Neural cell (in vitro differentiated cells): ENCODE results near the gene ACTG1. TPM values are rescaled to one million over a fixed set of nuclear protein-coding genes. Genes with fewer than 3 reads are reported as not detected.

Experiments
- H2AFZ ChIP-seq: fragments of 200-600, 300-800 bp; sonication (generic), shearing (Covaris generic); 2 replicates; pipeline ENCODE4 v1.6.0; 2014; ENCODE audit warnings: low read depth, mild to moderate bottlenecking, antibody characterized with exemption, low read length, moderate library complexity
- H3F3A ChIP-seq: fragments of 200-600 bp; shearing (Covaris generic); 2 replicates; pipeline ENCODE4 v1.6.1; 2016; ENCODE audit warnings: mild to moderate bottlenecking, moderate library complexity, mixed read lengths, antibody characterized with exemption, low read length; ENCODE audit not compliant: insufficient read depth, poor library complexity, severe bottlenecking
- H3K27ac ChIP-seq: fragments of 200-600, 300-800 bp; sonication (generic), shearing (Covaris generic); 2 replicates; pipeline ENCODE4 v1.5.1; 2014; ENCODE audit warnings: mild to moderate bottlenecking, low read length, moderate library complexity
- H3K27me3 ChIP-seq: fragments of 300-800, 200-600 bp; sonication (generic), shearing (Covaris generic); 2 replicates; pipeline ENCODE4 v1.6.0; 2014; ENCODE audit warnings: mild to moderate bottlenecking, low read depth, low read length, moderate library complexity; ENCODE audit not compliant: insufficient read depth
- H3K36me3 ChIP-seq: fragments of 300-800, 200-600 bp; sonication (generic), shearing (Covaris generic); 2 replicates; pipeline ENCODE4 v1.5.1; 2014; ENCODE audit warnings: mild to moderate bottlenecking, antibody characterized with exemption, low read length, moderate library complexity; ENCODE audit not compliant: insufficient read depth
- H3K4me2 ChIP-seq: fragments of 300-800, 200-600 bp; sonication (generic), shearing (Covaris generic); 2 replicates; pipeline ENCODE4 v1.6.0; 2014; ENCODE audit warnings: mild to moderate bottlenecking, low read length
- H3K4me3 ChIP-seq: fragments of 300-800, 200-600 bp; sonication (generic), shearing (Covaris generic); 2 replicates; pipeline ENCODE4 v1.5.1; 2014; ENCODE audit warnings: mild to moderate bottlenecking, low read length, moderate library complexity
- H3K79me2 ChIP-seq: fragments of 200-600 bp; shearing (Covaris generic); replicated peaks from 2 replicates; pipeline ENCODE4 v1.6.0; 2014; ENCODE audit warnings: mild to moderate bottlenecking, low read length, moderate library complexity; ENCODE audit not compliant: insufficient read depth
- H3K9ac ChIP-seq: fragments of 300-800, 200-600 bp; sonication (generic), shearing (Covaris generic); 2 replicates; pipeline ENCODE4 v1.6.1; 2016; ENCODE audit warnings: mild to moderate bottlenecking, low read length, mixed read lengths
- H3K9me2 ChIP-seq: fragments of 200-600 bp; shearing (Covaris generic); 2 replicates; pipeline ENCODE4 v1.6.1; 2016; ENCODE audit warnings: mild to moderate bottlenecking, low read length, mixed read lengths; ENCODE audit not compliant: insufficient read depth
- H3K9me3 ChIP-seq: fragments of 200-600, 300-800 bp; sonication (generic), shearing (Covaris generic); 2 replicates; pipeline ENCODE4 v1.6.1; 2016; ENCODE audit warnings: mild to moderate bottlenecking, mixed run types, low read length, moderate library complexity, mixed read lengths
- H4K20me1 ChIP-seq: fragments of 200-600 bp; shearing (Covaris generic); 2 replicates; pipeline ENCODE4 v1.6.1; 2016; ENCODE audit warnings: mild to moderate bottlenecking, mixed run types; ENCODE audit not compliant: insufficient read depth
- EP300 ChIP-seq: fragments of 450-650 bp; conservative IDR thresholded peaks from 2 replicates; pipeline ENCODE4 v1.6.1; 2014; ENCODE audit warnings: antibody characterized with exemption, mild to moderate bottlenecking, moderate library complexity; ENCODE audit not compliant: poor library complexity, severe bottlenecking
- EZH2 ChIP-seq: fragments of 200-600, 300-800 bp; shearing (Covaris generic), sonication (generic); IDR thresholded peaks from 2 replicates; pipeline ENCODE4 v1.6.1; 2014; ENCODE audit warnings: antibody characterized with exemption, low read length, borderline replicate concordance, mild to moderate bottlenecking; ENCODE audit not compliant: insufficient read depth, poor library complexity, severe bottlenecking
- MXI1 ChIP-seq: fragments of 450-650 bp; conservative IDR thresholded peaks from 2 replicates; pipeline ENCODE4 v1.6.1; 2014; ENCODE audit warnings: antibody characterized with exemption, mild to moderate bottlenecking; ENCODE audit not compliant: poor library complexity, severe bottlenecking
- POLR2AphosphoS5 ChIP-seq: IDR thresholded peaks from 2 replicates; pipeline ENCODE4 v1.6.1; 2012
- RAD21 ChIP-seq: fragments of 450-650 bp; conservative IDR thresholded peaks from 2 replicates; pipeline ENCODE4 v1.6.1; 2014; ENCODE audit warnings: antibody characterized with exemption, mild to moderate bottlenecking, moderate library complexity
- SMC3 ChIP-seq: fragments of 450-650 bp; conservative IDR thresholded peaks from 2 replicates; pipeline ENCODE4 v1.6.1; 2014; ENCODE audit warnings: antibody characterized with exemption, mild to moderate bottlenecking, moderate library complexity; ENCODE audit not compliant: poor library complexity
- TAF1 ChIP-seq: IDR thresholded peaks from 2 replicates; pipeline ENCODE4 v1.6.1; 2012; ENCODE audit warnings: low read depth
- polyA plus RNA-seq: library from polyadenylated mRNA; depleted of rRNA; stranded (reverse); fragments of >200 nt; gene quantifications from 2 replicates; pipeline ENCODE4 v1.2.3, GENCODE V29; 2014
- TF ChIP-seq, protein P1 (sequence below): fragments of 450-650 bp; IDR thresholded peaks from 2 replicates; pipeline ENCODE4 v1.5.1; 2014; ENCODE audit warnings: antibody characterized with exemption, mild to moderate bottlenecking, moderate library complexity; ENCODE audit not compliant: poor library complexity, severe bottlenecking
- TF ChIP-seq, protein P2 (sequence below): IDR thresholded peaks from 2 replicates; pipeline ENCODE4 v1.6.1; 2012; ENCODE audit warnings: borderline replicate concordance

Gene ACTG1
- polyA plus RNA-seq, 1 donor from 2014 or later, result 9,187 TPM

DNA sequence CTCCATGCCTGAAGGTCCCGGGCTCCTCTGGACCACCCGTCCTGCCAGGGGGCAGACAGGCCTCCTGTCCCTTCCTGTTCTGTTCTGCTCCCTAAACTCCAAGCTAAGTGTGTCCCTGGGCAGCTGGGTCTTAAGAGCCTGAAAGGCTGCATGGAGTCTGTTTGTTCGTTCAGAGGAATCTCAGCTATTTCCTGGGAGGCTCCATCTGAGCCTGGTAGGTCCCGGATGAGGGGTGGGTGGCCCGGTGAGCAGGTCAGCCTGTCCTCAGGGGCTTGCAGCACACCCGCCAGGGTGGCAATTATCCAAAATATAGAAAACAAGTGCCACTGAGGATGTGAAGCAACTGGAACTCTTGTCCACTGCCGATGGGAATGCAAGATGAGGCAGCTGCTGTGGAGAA is 12.6 kb downstream of the ACTG1 start:
- no peaks in the 10 kb centered on the region for H3K27me3 ChIP-seq
- no peaks in the 10 kb centered on the region for H3K36me3 ChIP-seq
- no peak overlapping the region for H2AFZ ChIP-seq
- no peaks in the 10 kb centered on the region for H3K9me3 ChIP-seq
- H3K9ac ChIP-seq, result no peak overlapping the region
- TF ChIP-seq, protein P1, sequence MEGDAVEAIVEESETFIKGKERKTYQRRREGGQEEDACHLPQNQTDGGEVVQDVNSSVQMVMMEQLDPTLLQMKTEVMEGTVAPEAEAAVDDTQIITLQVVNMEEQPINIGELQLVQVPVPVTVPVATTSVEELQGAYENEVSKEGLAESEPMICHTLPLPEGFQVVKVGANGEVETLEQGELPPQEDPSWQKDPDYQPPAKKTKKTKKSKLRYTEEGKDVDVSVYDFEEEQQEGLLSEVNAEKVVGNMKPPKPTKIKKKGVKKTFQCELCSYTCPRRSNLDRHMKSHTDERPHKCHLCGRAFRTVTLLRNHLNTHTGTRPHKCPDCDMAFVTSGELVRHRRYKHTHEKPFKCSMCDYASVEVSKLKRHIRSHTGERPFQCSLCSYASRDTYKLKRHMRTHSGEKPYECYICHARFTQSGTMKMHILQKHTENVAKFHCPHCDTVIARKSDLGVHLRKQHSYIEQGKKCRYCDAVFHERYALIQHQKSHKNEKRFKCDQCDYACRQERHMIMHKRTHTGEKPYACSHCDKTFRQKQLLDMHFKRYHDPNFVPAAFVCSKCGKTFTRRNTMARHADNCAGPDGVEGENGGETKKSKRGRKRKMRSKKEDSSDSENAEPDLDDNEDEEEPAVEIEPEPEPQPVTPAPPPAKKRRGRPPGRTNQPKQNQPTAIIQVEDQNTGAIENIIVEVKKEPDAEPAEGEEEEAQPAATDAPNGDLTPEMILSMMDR, result no peak
- TF ChIP-seq SMC3 (no peak), TAF1 (no peak), RAD21 (no peak), POLR2AphosphoS5 (no peak), MXI1 (no peak), EP300 (no peak), EZH2 (no peak)
- TF ChIP-seq, protein P2, sequence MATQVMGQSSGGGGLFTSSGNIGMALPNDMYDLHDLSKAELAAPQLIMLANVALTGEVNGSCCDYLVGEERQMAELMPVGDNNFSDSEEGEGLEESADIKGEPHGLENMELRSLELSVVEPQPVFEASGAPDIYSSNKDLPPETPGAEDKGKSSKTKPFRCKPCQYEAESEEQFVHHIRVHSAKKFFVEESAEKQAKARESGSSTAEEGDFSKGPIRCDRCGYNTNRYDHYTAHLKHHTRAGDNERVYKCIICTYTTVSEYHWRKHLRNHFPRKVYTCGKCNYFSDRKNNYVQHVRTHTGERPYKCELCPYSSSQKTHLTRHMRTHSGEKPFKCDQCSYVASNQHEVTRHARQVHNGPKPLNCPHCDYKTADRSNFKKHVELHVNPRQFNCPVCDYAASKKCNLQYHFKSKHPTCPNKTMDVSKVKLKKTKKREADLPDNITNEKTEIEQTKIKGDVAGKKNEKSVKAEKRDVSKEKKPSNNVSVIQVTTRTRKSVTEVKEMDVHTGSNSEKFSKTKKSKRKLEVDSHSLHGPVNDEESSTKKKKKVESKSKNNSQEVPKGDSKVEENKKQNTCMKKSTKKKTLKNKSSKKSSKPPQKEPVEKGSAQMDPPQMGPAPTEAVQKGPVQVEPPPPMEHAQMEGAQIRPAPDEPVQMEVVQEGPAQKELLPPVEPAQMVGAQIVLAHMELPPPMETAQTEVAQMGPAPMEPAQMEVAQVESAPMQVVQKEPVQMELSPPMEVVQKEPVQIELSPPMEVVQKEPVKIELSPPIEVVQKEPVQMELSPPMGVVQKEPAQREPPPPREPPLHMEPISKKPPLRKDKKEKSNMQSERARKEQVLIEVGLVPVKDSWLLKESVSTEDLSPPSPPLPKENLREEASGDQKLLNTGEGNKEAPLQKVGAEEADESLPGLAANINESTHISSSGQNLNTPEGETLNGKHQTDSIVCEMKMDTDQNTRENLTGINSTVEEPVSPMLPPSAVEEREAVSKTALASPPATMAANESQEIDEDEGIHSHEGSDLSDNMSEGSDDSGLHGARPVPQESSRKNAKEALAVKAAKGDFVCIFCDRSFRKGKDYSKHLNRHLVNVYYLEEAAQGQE, result no peak
- no peaks in the 10 kb centered on the region for H3K9me2 ChIP-seq
- no peak overlapping the region for H3K4me3 ChIP-seq
- no peak overlapping the region for H3K27ac ChIP-seq
- H3K79me2 ChIP-seq, result peaks cover 2% of the 10 kb centered on the region
- H4K20me1 ChIP-seq, result no peaks in the 10 kb centered on the region
- no peaks in the 10 kb centered on the region for H3F3A ChIP-seq
- H3K4me2 ChIP-seq, result no peak overlapping the region

DNA sequence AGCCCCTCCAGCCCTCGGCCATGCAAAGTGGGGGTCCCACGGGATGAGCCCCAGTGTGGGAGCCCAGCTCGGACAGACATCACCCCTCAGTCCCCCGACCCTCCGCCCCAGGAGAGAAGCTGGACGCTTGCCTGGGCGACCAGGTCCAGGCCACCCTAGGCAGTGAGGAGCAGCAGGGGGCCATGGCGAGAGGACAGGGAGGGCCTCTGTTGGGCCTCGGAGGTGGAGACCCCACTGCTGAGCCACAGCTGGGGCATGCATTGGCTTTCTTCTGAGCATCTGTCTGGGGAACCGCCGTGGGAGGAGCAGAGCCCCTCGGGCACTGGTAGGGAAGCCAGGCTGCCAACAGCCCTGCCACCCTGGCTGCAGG is 13.0 kb downstream of the ACTG1 start:
- H3K36me3 ChIP-seq, result no peaks in the 10 kb centered on the region
- no peaks in the 10 kb centered on the region for H3F3A ChIP-seq
- no peaks in the 10 kb centered on the region for H3K9me2 ChIP-seq
- H3K27ac ChIP-seq, result no peak overlapping the region
- no peak overlapping the region for H3K4me2 ChIP-seq
- H3K9ac ChIP-seq, result no peak overlapping the region
- no peaks in the 10 kb centered on the region for H3K9me3 ChIP-seq
- H4K20me1 ChIP-seq, result no peaks in the 10 kb centered on the region
- no peaks in the 10 kb centered on the region for H3K79me2 ChIP-seq
- H3K4me3 ChIP-seq, result no peak overlapping the region
- H3K27me3 ChIP-seq, result no peaks in the 10 kb centered on the region
- TF ChIP-seq, protein P1, result no peak
- no peak for TF ChIP-seq TAF1
- no peak for TF ChIP-seq EP300
- no peak for TF ChIP-seq POLR2AphosphoS5
- no peak overlapping the region for H2AFZ ChIP-seq
